HepG2 (cell line): Measurements from ENCODE around the gene RHBG. TPM values are rescaled to one million over a fixed set of nuclear protein-coding genes. Genes with fewer than 3 reads are reported as not detected.

Experiments
- ATAC-seq: fragments of 200-7000 bp; cut with Tn5 transposase; 3 replicates; pipeline ENCODE4 v1.9.1; 2020; ENCODE audit warnings: mild to moderate bottlenecking, moderate library complexity
- BruUV-seq: library from RNA; stranded (reverse); fragments of 400-500 nt; replicated peaks from 2 replicates; lab custom pipeline; 2021; lab: Mats Ljungman, UMichigan
- CTCF ChIA-PET: fragments of 300-600 bp; formaldehyde crosslinking; extraction: SDS; loops from one replicate; lab custom pipeline; 2021; ENCODE audit warnings: low total read pairs, inconsistent platforms, low intra/inter-chr PET ratio; lab: Yijun Ruan, JAX
- POLR2A ChIA-PET: fragments of 350-600 bp; sonication (Branson Sonifier 250); formaldehyde crosslinking; loops from one replicate; lab custom pipeline; 2020; ENCODE audit warnings: antibody characterized with exemption, inconsistent platforms; lab: Yijun Ruan, JAX
- DNase-seq: peaks from one replicate; pipeline ENCODE4 v3.0.0-alpha.2; 2015; ENCODE audit warnings: low spot score
- FAIRE-seq: peaks from 3 replicates; lab custom pipeline; 2011; peaks lifted over from hg19 to GRCh38; lab: Jason Lieb, UNC
- H2AFZ ChIP-seq: one replicate; pipeline ENCODE4 v1.6.1; 2011; ENCODE audit warnings: low read length, inconsistent platforms
- H3K27ac ChIP-seq: fragments of 300-600 bp; 3 replicates; pipeline ENCODE4 v1.8.0; 2011; ENCODE audit warnings: mixed run types, mild to moderate bottlenecking, mixed read lengths, low read length, inconsistent platforms; ENCODE audit not compliant: insufficient read depth; ENCODE audit errors: extremely low read length
- H3K27me3 ChIP-seq, 2 experiments: fragments of 200-600 bp in 1 of 2; 2 replicates in 1 of 2; 3 replicates in 1 of 2; pipeline versions ENCODE4 v1.6.0 to v1.8.0; 2011; ENCODE audit warnings: low read length in 2 of 2, mild to moderate bottlenecking in 2 of 2, moderate library complexity in 2 of 2, inconsistent platforms in 1 of 2; ENCODE audit not compliant: insufficient read depth in 2 of 2, control insufficient read depth in 1 of 2
- H3K36me3 ChIP-seq, 2 experiments: fragments of 200-600 bp in 1 of 2; replicated peaks in 1 of 2; 2 replicates in 1 of 2; 3 replicates in 1 of 2; pipeline versions ENCODE4 v1.5.1 to v1.8.0; 2011; ENCODE audit warnings: low read length in 2 of 2, inconsistent platforms in 1 of 2; ENCODE audit not compliant: insufficient read depth in 2 of 2, control insufficient read depth in 1 of 2
- H3K4me1 ChIP-seq: 2 replicates; pipeline ENCODE4 v1.5.1; 2012; ENCODE audit warnings: low read length, inconsistent platforms; ENCODE audit not compliant: insufficient read depth
- H3K4me2 ChIP-seq: 2 replicates; pipeline ENCODE4 v1.6.0; 2011; ENCODE audit warnings: low read depth, low read length, inconsistent platforms
- H3K4me3 ChIP-seq, 3 experiments: fragments of 200-600 bp in 1 of 3; sonication (generic), shearing (Covaris generic) in 1 of 3; replicated peaks in 1 of 3; 2 replicates each; pipeline ENCODE4 v1.5.1; 2011 to 2016; ENCODE audit warnings: low read length in 3 of 3, inconsistent platforms in 2 of 3, low read depth in 2 of 3, mild to moderate bottlenecking in 2 of 3, control low read depth in 1 of 3, mixed read lengths in 1 of 3; ENCODE audit not compliant: insufficient read depth in 1 of 3
- H3K79me2 ChIP-seq: one replicate; pipeline ENCODE4 v1.6.1; 2011; ENCODE audit warnings: low read length, inconsistent platforms; ENCODE audit not compliant: insufficient read depth
- H3K9ac ChIP-seq: 2 replicates; pipeline ENCODE4 v1.6.0; 2011; ENCODE audit warnings: mild to moderate bottlenecking, low read depth, low read length, inconsistent platforms; ENCODE audit not compliant: insufficient read depth
- H3K9me3 ChIP-seq: 2 replicates; pipeline ENCODE4 v1.5.1; 2012; ENCODE audit warnings: mild to moderate bottlenecking, low read length
- H4K20me1 ChIP-seq: 2 replicates; pipeline ENCODE4 v1.6.0; 2011; ENCODE audit warnings: inconsistent platforms, mild to moderate bottlenecking, low read length, moderate library complexity; ENCODE audit not compliant: insufficient read depth
- ARNT2 ChIP-seq: sonication (generic); formaldehyde crosslinking; IDR thresholded peaks from 2 replicates; pipeline ENCODE4 v1.8.0; 2022; ENCODE audit warnings: mild to moderate bottlenecking, low read depth, missing genetic modification reagents, moderate library complexity
- WGBS: methylation state at CpG from one replicate; pipeline ENCODE4 v1.1.6; 2017; ENCODE audit warnings: low lambda C conversion rate; 5-methylcytosine and 5-hydroxymethylcytosine counted together
- in situ Hi-C: cut with HindIII; loops from 2 replicates; pipeline ENCODE4 v1.10.0; 2017; ENCODE audit warnings: low pct_unique_long_range_greater_than_20kb; ENCODE audit not compliant: extremely low pct_ligation_motif_present
- intact Hi-C: fragments of 100-400 bp; cut with micrococcal nuclease; formaldehyde crosslinking; loops from one replicate; pipeline ENCODE4 v1.10.0; 2022; ENCODE audit not compliant: unreplicated experiment
- polyA plus RNA-seq, 8 experiments: library from polyadenylated mRNA; depleted of rRNA in 3 of 8; stranded (reverse) in 7 of 8; unstranded in 1 of 8; fragments of >200 nt; fragmentation: Illumina TruSeq in 4 of 8; extraction: Trizol in 4 of 8; gene quantifications; 2 replicates each; pipeline versions ENCODE4 v1.2.1 to v1.2.3, GENCODE V29; 2011 to 2016; ENCODE audit warnings: low read depth in 4 of 8, missing spikeins in 1 of 8, mixed read lengths in 1 of 8; ENCODE audit not compliant: insufficient read depth in 1 of 8
- total RNA-seq, 5 experiments: library from RNA; depleted of rRNA; stranded (reverse); fragments of >200 nt; fragmentation: Illumina TruSeq; extraction: Trizol; gene quantifications; 2 replicates each; pipeline ENCODE4 v1.2.3, GENCODE V29; 2016; ENCODE audit warnings: low read depth in 1 of 5
- TF ChIP-seq, protein P1 (sequence below): sonication (generic); formaldehyde crosslinking; IDR thresholded peaks from 2 replicates; pipeline ENCODE4 v1.4.0; 2020; ENCODE audit warnings: missing genetic modification reagents
- TF ChIP-seq, protein P2 (sequence below): IDR thresholded peaks from 2 replicates; pipeline ENCODE4 v1.6.1; 2016; ENCODE audit warnings: mild to moderate bottlenecking, missing biosample characterization, missing genetic modification reagents
- TF ChIP-seq, protein P3 (sequence below): sonication (generic); formaldehyde crosslinking; conservative IDR thresholded peaks from 2 replicates; pipeline ENCODE4 v1.4.0; 2020; ENCODE audit warnings: missing genetic modification reagents

Gene RHBG
- total and polyA plus RNA-seq, 2 of the 13 experiments (the other 11 are each of a cell fraction or from before 2014, with no cell fraction given): 61.8 to 73.5 TPM

DNA sequence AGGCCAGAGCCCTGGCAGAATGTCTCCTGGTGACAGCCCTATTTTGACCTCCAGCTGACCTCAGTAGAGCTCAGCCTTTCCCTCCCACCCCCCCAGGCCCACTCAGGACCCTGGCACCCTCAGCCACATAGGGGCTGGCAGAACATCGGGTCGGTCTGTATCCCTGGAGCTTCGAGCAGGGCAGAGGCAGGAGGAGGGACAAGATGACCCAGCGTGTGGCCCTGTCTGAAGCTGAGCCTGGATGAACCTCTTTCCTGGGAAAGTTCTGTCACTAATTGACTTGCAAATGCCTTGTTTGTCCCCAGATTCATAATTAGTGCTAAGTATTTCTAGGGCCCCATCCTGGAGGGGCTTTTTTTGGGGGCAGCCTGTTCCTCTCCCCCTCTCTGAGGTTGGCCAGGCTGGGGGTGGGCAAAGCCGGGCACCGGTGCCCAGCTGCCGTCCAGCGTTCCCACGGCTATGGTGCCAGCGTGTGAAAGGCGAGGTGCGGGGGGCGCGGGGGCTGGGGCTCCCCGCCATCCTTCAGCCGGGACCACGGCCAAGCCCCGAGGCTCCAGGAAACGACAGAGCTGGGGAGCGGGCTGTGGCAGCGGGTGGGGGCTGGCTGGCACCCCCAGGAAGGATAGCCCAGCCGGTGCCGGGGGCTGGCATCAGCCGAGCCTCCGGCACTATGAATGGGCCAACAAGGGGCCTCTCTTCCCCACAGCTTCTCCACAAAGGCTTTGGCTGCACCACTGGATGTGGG is 31.4 kb downstream of the RHBG start:
- no peak overlapping the region for H3K9ac ChIP-seq
- H3K4me3 ChIP-seq: no peak overlapping the region
- H2AFZ ChIP-seq: no peak overlapping the region
- H3K4me2 ChIP-seq: no peak overlapping the region
- no peak for DNase-seq
- intact Hi-C loops: no loop called here
- BruUV-seq: no TSS peak
- no peak for ATAC-seq
- in situ Hi-C loops: no loop called here
- H3K79me2 ChIP-seq: no peaks in the 10 kb centered on the region
- H3K27me3 ChIP-seq: peaks cover 15 to 35% of the 10 kb centered on the region in 2 experiments; a peak in 4 of 5 replicates
- CTCF ChIA-PET: no interaction called here
- H3K36me3 ChIP-seq: no peaks in the 10 kb centered on the region
- no peaks in the 10 kb centered on the region for H3K4me1 ChIP-seq
- POLR2A ChIA-PET: no interaction called here
- H3K9me3 ChIP-seq: no peaks in the 10 kb centered on the region
- TF ChIP-seq, protein P1, sequence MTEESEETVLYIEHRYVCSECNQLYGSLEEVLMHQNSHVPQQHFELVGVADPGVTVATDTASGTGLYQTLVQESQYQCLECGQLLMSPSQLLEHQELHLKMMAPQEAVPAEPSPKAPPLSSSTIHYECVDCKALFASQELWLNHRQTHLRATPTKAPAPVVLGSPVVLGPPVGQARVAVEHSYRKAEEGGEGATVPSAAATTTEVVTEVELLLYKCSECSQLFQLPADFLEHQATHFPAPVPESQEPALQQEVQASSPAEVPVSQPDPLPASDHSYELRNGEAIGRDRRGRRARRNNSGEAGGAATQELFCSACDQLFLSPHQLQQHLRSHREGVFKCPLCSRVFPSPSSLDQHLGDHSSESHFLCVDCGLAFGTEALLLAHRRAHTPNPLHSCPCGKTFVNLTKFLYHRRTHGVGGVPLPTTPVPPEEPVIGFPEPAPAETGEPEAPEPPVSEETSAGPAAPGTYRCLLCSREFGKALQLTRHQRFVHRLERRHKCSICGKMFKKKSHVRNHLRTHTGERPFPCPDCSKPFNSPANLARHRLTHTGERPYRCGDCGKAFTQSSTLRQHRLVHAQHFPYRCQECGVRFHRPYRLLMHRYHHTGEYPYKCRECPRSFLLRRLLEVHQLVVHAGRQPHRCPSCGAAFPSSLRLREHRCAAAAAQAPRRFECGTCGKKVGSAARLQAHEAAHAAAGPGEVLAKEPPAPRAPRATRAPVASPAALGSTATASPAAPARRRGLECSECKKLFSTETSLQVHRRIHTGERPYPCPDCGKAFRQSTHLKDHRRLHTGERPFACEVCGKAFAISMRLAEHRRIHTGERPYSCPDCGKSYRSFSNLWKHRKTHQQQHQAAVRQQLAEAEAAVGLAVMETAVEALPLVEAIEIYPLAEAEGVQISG (CRISPR knock-in tag): no peak
- TF ChIP-seq, protein P2, sequence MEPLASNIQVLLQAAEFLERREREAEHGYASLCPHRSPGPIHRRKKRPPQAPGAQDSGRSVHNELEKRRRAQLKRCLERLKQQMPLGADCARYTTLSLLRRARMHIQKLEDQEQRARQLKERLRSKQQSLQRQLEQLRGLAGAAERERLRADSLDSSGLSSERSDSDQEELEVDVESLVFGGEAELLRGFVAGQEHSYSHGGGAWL: no peak
- no peak for TF ChIP-seq ARNT2
- TF ChIP-seq, protein P3, sequence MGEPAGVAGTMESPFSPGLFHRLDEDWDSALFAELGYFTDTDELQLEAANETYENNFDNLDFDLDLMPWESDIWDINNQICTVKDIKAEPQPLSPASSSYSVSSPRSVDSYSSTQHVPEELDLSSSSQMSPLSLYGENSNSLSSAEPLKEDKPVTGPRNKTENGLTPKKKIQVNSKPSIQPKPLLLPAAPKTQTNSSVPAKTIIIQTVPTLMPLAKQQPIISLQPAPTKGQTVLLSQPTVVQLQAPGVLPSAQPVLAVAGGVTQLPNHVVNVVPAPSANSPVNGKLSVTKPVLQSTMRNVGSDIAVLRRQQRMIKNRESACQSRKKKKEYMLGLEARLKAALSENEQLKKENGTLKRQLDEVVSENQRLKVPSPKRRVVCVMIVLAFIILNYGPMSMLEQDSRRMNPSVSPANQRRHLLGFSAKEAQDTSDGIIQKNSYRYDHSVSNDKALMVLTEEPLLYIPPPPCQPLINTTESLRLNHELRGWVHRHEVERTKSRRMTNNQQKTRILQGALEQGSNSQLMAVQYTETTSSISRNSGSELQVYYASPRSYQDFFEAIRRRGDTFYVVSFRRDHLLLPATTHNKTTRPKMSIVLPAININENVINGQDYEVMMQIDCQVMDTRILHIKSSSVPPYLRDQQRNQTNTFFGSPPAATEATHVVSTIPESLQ: no peak
- H4K20me1 ChIP-seq: no peaks in the 10 kb centered on the region
- FAIRE-seq: no peak
- no peak overlapping the region for H3K27ac ChIP-seq
- WGBS: 35% methylated on average over 15 of the region's 25 CpGs
